ENCODE measurements around the gene USP37.
A peak's percentile ranks its signal among the peaks of the same experiment; 100 is the strongest.
"Not testable (repeated sequence)": the region's sequence is repeated elsewhere in the genome, so short reads cannot be mapped to it uniquely, and the experiment has no call there.

Gene USP37

DNA sequence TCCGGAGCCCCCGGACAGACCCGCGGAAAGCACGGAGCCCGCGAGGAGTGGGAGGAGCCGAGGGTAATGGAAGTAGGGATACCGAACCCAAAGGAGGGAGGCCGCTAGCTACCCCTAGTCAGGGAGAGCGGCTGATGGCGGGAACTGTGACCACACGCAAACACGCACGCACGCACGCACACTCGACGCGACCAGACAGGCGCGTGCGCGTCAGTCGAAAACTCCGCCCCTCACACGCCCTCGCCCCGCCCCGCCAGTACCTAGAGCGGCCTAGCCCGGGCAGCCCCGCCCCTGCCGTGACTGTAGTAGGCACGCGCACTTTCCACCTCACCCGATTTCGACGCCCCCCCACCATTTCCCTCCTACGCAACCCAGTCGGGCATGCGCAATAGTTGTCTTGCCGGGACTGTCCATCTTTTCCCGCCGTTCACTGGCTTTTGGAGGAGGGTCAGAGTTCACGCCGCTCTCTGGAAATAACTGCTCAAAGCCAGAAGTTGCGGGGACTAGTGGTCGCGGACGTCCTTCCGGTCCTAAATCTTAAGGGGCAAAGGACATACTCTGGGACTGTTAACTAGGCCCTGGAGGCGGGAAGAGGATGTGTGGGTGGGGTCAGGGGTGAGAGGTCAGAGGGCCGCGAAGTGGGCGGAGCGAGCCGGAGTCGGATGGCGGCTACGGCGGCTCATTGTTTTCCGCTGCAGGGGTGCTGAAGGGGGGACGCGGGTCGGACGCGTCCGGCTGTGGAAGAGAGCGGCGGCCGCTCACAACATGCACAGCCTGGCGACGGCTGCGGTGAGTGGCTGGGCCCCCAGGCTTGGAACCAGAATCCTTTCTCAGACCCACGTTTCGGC is at the start of gene USP37, which contains the start of gene CNOT9:
Gene USP37, minus strand, starts transcription at position 162 of the 848 bp plus-strand sequence. CDS start 9,698 bp downstream, outside the sequence.
Gene CNOT9, plus strand, starts transcription at position 650 of the 848 bp plus-strand sequence. Its CDS starts 116 bp downstream, at position 766.
- peak; percentile 100 for DNase-seq

GRCh38 chr2:218615868-218616315 is 47.7 kb upstream of the USP37 start:
- DNase-seq = no peak

DNA sequence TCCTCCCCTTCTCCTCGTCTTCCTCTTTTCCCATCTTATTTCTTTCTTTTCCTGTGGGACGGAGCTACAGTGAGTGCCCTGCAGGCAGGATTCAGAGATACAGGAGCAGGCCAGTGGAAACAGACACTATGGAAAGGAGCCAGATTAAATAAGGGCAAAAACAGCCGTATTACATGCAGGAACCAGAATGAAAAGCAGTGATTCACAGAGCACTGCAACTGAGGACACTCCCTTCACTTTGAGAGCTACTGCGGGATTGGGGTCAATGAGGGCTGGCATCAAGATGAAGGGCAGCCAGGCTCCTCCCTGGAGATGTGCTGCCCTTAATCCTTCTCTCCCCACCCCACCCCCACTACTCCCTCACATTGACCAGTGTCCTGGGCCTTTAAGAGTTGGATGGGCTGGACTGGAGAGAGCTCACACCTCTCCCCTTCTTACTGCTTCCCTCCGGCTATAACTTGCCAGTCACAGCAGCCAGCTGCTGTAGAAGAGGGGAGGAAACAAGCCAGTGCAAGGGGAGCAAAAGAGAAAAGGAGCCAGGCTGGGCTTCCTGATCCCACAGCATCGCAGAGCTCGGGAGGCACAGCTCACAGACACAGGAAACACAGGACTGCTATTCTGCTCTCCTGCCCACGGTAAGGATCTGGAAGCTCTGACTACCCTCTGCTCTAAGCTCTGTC is 39.4 kb upstream of the USP37 start, which contains the start of gene PLCD4:
Gene PLCD4, plus strand, starts transcription at position 464 of the 680 bp plus-strand sequence. CDS start 7,841 bp downstream, outside the sequence.
- DNase-seq = no peak

- DNase-seq = no peak
These were observed 37.3 kb upstream of the USP37 start for GRCh38 chr2:218605432-218605831.

DNA sequence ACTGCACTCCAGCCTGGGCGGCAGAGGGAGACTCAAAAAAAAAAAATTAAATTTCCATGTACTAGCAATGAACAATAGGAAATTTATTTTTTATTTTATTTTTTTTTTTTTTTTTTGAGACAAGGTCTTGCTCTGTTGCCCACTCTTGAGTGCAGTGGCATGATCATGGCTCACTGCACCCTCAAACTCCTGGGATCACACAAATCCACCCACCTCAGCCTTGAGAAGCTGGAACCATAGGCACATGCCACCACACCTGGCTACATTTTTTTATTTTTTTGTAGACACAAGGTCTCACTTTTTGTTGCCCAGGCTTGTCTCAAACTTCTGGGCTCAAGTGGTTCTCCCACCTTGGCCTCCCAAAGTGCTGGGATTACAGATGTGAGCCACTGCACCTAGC is 17.4 kb upstream of the USP37 start:
- DNase-seq = no peak

DNA sequence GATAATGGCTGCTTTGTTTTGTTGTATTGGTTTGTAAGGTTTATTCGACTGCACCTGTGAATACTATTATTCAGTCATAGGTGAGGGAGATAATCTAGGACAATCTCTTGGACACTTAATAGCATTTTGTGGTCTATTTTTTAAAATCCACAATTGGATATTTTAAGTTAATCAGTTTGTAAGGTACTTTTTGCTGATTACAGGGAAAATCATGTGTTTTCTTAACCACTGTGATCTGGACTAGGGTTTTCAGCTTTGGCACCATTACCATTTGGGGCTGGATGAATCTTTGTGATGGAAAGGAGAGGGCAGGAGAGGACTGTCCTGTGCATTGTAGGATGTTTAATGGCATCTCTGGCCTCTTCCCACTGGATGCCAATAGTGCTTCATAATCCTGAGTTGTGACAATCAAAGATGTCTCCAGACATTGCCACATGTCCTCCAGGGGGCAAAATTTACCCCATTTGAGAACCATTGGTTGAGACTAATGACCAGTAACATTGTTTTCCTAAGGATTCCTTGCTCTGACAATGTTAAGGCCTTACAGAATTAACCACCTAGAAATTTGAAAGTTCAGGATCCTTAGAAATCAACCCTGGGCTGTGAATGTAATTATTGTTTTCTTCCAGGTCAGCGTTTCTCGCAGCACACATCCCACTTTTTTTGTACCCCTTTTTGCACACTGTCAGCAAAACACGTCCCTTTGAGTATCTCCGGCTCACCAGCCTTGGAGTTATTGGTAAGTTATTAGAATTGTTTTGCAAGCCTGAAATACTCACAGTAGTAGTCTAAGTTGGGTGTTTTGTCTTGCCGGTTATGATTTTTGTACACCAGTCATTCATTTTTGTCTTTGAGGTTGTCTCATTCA is 16.1 kb upstream of the USP37 start:
- no peak for DNase-seq

DNA sequence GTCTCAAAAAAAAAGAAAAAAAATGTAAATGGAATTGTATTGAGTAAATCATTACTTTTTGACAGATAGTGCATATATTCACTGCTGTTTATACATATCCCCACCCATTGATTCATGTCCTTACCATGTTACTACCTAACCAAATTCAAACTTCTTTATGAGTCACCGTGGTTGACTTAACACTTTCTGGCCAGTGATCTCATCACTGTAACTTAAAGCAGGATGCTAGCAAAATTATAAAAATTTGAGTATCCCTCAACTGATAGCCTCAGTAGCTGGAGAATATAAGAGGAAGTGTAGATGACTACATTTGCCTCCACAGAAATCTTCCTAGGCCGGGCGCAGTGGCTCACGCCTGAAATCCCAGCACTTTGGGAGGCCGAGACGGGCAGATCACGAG is 13.9 kb upstream of the USP37 start:
- no peak for DNase-seq

- DNase-seq = no peak
These were observed 10.2 kb upstream of the USP37 start for GRCh38 chr2:218578272-218578877.

DNA sequence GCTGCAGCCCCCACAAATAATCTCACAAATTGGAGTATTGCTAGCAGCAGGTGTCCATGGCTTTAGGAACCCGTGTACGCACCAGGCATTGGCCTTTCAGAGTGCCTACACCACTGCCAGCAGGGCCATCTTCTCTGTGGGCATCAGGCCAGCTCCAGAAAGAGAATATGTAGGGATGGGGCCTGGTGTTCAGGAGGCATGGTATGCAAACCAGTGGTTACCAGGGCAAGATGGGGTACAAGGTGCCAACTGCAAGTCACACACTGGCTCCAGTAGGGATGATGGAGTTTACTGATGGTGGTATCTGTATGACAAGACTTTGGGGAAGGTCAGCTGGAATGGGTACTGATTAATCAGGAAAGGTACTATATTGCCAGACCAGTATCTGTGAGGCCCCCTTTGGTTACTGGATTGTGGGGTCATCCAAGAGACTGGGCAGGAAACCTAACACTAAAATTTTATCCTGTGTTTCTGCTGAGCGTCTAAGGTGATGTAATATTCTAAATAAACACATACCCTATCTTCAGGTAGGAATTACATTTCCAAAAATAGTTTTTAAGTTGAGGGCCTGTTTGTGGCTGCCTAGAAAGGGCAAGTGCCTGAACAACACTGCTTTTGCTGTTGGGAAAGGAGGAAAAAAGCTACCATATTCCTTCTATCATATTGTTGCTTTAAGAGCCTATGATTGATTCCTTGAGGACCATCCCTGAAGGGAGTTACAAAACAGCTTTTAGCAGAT is 9.5 kb upstream of the USP37 start:
- DNase-seq = no peak

DNA sequence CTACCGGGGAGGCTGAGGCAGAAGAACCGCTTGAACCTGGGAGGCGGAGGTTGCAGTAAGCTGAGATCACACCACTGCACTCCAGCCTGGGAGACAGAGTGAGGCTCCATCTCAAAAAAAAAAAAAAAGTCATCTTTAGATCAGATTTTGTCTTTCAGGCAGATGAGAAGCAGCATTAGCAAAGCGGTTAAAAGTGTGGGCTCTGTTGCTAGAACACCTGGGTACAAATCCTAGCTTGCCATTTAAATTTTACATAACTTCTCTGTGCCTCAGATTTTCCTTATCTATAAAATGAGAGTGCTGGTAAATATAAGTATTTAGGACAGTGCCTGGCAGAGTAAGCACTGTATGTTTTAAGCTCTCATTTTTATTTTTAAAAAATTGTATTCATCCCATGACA is 8.7 kb upstream of the USP37 start:
- no peak for DNase-seq

DNA sequence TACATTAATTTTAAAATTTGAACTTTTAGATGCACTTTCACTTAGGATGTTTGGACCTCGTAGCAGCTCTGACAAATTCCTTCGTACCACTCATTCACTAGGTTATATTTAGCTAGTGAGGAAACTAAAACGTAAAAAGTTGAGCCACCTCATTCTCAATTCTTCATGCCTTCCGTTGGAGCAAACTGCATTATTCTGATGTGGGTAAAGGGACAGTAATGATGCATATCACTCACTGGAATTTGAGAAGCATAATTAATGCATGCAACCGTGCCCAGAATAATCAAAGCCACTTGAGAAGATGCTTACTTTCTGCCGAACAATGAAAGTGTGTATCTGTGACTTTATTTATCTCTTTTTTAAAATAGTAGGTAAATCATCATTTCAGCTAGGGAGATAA is 2.7 kb upstream of the USP37 start:
- DNase-seq = no peak

GRCh38 chr2:218569661-218570500 is 1.7 kb upstream of the USP37 start:
- no peak for DNase-seq

GRCh38 chr2:218569038-218569431 is 884 bp upstream of the USP37 start:
- DNase-seq = peak in 1 of 4 experiments; percentile 27

GRCh38 chr2:218567797-218568189 is 358 bp downstream of the USP37 start:
- peak; percentile 62 to 75 (median 68) for DNase-seq

DNA sequence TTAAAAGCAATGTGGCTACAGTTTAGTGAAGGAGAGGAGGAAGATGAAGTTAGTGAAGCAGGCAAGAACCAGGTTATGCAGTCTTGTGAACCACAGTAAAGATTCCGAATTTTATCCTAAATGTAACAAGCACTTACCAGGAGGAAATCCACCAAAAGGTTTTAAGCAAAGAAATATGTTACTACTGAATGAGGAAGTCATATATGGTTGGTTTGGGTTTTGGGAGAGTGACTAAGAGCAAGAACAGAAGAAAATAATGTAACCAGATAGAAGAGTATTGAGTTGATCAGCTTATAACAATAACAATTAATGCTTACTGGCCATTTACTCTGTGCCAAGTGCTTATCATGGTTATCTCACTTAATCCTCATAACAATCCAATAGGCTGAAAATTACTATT is 1.9 kb downstream of the USP37 start:
- DNase-seq = no peak

DNA sequence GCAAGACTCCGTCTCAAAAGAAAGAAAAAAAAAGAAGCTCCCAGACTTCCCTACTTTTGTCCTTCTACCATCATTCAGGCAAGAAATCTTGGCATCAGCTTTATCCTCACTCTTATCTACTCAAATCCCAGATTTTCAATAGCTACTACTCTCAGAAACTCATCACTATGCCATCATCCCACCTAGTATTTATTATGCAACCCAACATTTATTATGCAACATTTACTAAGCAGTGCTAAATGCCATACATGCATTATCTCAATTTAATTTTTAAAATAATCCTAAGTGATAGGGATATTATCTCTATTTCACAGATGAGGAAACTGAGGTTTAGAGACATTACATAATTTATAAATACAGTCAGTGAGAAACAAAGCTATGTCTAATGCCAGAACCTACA is 4.1 kb downstream of the USP37 start:
- no peak for DNase-seq

GRCh38 chr2:218558986-218559385 is 9.2 kb downstream of the USP37 start:
- DNase-seq = no peak

DNA sequence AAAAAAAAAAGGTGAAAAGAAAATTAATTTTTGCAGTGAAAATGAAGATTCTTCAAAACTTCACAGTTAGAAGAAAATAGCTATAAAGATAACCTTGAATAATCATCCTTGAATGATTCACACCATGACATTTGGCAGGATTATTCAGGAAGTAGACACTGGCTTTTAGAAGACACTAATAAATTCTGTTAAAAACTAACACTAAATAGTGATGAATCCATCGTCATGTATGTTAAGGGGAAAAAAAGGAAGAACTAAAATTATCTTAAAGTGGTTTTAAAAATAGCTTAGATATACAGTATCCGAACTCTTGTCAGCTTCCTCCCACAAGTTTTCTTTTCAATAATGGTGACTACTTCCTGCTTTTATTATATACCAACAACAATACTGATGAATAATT is 10.2 kb downstream of the USP37 start:
- DNase-seq = no peak

- DNase-seq = no peak
These were observed 12.6 kb downstream of the USP37 start for GRCh38 chr2:218555527-218555926.

GRCh38 chr2:218554225-218554624 is 13.9 kb downstream of the USP37 start:
- DNase-seq = not testable (repeated sequence)

DNA sequence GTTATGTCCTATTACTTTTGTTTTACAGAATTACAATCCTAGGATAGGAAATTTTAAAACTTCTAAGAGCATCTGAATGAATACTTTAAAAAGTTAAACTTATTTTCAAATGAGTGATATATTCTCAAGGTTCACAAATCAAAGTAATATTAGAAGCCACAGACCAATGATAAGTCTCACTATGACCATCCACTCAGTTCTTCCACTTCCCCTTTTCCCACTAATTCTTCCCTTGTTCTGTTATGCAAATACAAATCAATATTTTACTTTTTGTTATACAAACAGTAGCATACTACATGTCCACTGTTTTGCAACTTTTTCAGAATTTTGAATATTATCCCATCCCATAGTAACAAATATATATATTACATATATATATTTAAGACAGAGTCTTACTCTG is 20.2 kb downstream of the USP37 start:
- no peak for DNase-seq
